SK-N-SH (cell line): Measurements from ENCODE around the gene HES1. TPM values are rescaled to one million over a fixed set of nuclear protein-coding genes. Genes with fewer than 3 reads are reported as not detected.

Experiments
- CTCF ChIA-PET: fragments of 300-600, 350-600 bp; formaldehyde crosslinking; extraction: SDS; loops from one replicate; lab custom pipeline; 2021; lab: Yijun Ruan, JAX
- POLR2A ChIA-PET: fragments of 350-600 bp; sonication (Branson Sonifier 250); formaldehyde crosslinking; extraction: SDS; loops from one replicate; lab custom pipeline; 2020; ENCODE audit warnings: antibody characterized with exemption, inconsistent platforms; lab: Yijun Ruan, JAX
- DNase-seq: peaks from one replicate; pipeline ENCODE4 v3.0.0; 2012
- H2AFZ ChIP-seq: fragments of 200-600 bp; sonication (generic); 2 replicates; pipeline ENCODE4 v1.8.1; 2016; ENCODE audit warnings: antibody characterized with exemption, mild to moderate bottlenecking, low read depth
- H3F3A ChIP-seq: fragments of 200-600 bp; sonication (generic); replicated peaks from 2 replicates; pipeline ENCODE3; 2016; ENCODE audit warnings: antibody characterized with exemption, mild to moderate bottlenecking; ENCODE audit not compliant: insufficient read depth
- H3K27ac ChIP-seq, 2 experiments: fragments of 200-500 bp in 1 of 2; fragments of 200-600 bp in 1 of 2; sonication (Bioruptor generic) in 1 of 2; sonication (generic), shearing (Covaris generic) in 1 of 2; 2 replicates each; pipeline versions ENCODE4 v1.5.1 to v1.6.1; 2014 to 2016; ENCODE audit warnings: low read depth in 2 of 2, inconsistent platforms in 1 of 2, low read length in 1 of 2, mild to moderate bottlenecking in 1 of 2, mixed read lengths in 1 of 2
- H3K27me3 ChIP-seq: fragments of 200-600 bp; sonication (generic), shearing (Covaris generic); 2 replicates; pipeline ENCODE4 v1.6.1; 2016; ENCODE audit warnings: mixed run types; ENCODE audit not compliant: insufficient read depth
- H3K36me3 ChIP-seq, 2 experiments: fragments of 200-500 bp in 1 of 2; fragments of 200-600 bp in 1 of 2; sonication (Bioruptor generic) in 1 of 2; sonication (generic) in 1 of 2; replicated peaks in 1 of 2; 2 replicates each; pipeline versions ENCODE3 to v1.5.1; 2014 to 2016; ENCODE audit warnings: low read length in 1 of 2, mild to moderate bottlenecking in 1 of 2; ENCODE audit not compliant: insufficient read depth in 2 of 2, control insufficient read depth in 1 of 2
- H3K4me1 ChIP-seq, 2 experiments: fragments of 200-500 bp in 1 of 2; fragments of 200-600 bp in 1 of 2; sonication (Bioruptor generic) in 1 of 2; sonication (generic), shearing (Covaris generic) in 1 of 2; 2 replicates each; pipeline versions ENCODE4 v1.5.1 to v1.6.1; 2014 to 2016; ENCODE audit warnings: low read depth in 1 of 2, low read length in 1 of 2, mixed run types in 1 of 2; ENCODE audit not compliant: insufficient read depth in 2 of 2, control insufficient read depth in 1 of 2
- H3K4me2 ChIP-seq: fragments of 200-600 bp; sonication (generic), shearing (Covaris generic); 2 replicates; pipeline ENCODE4 v1.6.1; 2017; ENCODE audit warnings: mixed run types
- H3K4me3 ChIP-seq, 2 experiments: fragments of 200-500 bp in 1 of 2; fragments of 200-600 bp in 1 of 2; sonication (Bioruptor generic) in 1 of 2; sonication (generic), shearing (Covaris generic) in 1 of 2; 2 replicates each; pipeline versions ENCODE4 v1.5.1 to v1.8.1; 2014 to 2016; ENCODE audit warnings: low read depth in 2 of 2, inconsistent platforms in 1 of 2, low read length in 1 of 2, mild to moderate bottlenecking in 1 of 2, mixed read lengths in 1 of 2, moderate library complexity in 1 of 2
- H3K79me2 ChIP-seq: fragments of 200-600 bp; sonication (generic); 2 replicates; pipeline ENCODE4 v1.8.1; 2017; ENCODE audit warnings: mild to moderate bottlenecking; ENCODE audit not compliant: insufficient read depth
- H3K9ac ChIP-seq: fragments of 200-600 bp; sonication (generic); 2 replicates; pipeline ENCODE4 v1.6.1; 2017; ENCODE audit warnings: mixed run types
- H3K9me2 ChIP-seq: fragments of 200-600 bp; sonication (generic); 2 replicates; pipeline ENCODE4 v1.6.1; 2017; ENCODE audit warnings: mixed run types
- H3K9me3 ChIP-seq: fragments of 200-600 bp; sonication (generic); 2 replicates; pipeline ENCODE4 v1.6.1; 2017; ENCODE audit warnings: mixed run types, mild to moderate bottlenecking, moderate library complexity
- H4K20me1 ChIP-seq: fragments of 200-600 bp; sonication (generic); 2 replicates; pipeline ENCODE4 v1.6.1; 2017; ENCODE audit warnings: mild to moderate bottlenecking, mixed run types; ENCODE audit not compliant: insufficient read depth
- CHD2 ChIP-seq: fragments of 150-350 bp; IDR thresholded peaks from 2 replicates; pipeline ENCODE4 v1.6.1; 2018; ENCODE audit warnings: low read length; ENCODE audit not compliant: partially characterized antibody
- CTCF ChIP-seq: fragments of 200-600 bp; sonication (generic); IDR thresholded peaks from 2 replicates; pipeline ENCODE4 v1.6.1; 2017; ENCODE audit warnings: antibody characterized with exemption, mild to moderate bottlenecking, moderate library complexity
- FOSL2 ChIP-seq: IDR thresholded peaks from 2 replicates; pipeline ENCODE4 v1.4.0; 2012; ENCODE audit warnings: low read depth, mild to moderate bottlenecking, moderate library complexity, borderline replicate concordance
- FOXM1 ChIP-seq: IDR thresholded peaks from 2 replicates; pipeline ENCODE4 v1.4.0; 2012; ENCODE audit warnings: low read depth, mild to moderate bottlenecking
- NRF1 ChIP-seq: IDR thresholded peaks from 2 replicates; pipeline ENCODE4 v1.6.1; 2012; ENCODE audit warnings: low read depth, mild to moderate bottlenecking, low read length
- TCF12 ChIP-seq: IDR thresholded peaks from 2 replicates; pipeline ENCODE4 v1.4.0; 2012
- USF1 ChIP-seq: IDR thresholded peaks from 2 replicates; pipeline ENCODE4 v1.4.0; 2012; ENCODE audit warnings: low read depth, borderline replicate concordance
- USF2 ChIP-seq: fragments of 150-350 bp; IDR thresholded peaks from 2 replicates; pipeline ENCODE4 v1.6.1; 2017; ENCODE audit warnings: antibody characterized with exemption, low read length, low read depth, borderline replicate concordance
- YY1 ChIP-seq: IDR thresholded peaks from 2 replicates; pipeline ENCODE4 v1.4.0; 2012; ENCODE audit warnings: low read depth, mild to moderate bottlenecking
- ZBTB33 ChIP-seq: IDR thresholded peaks from 2 replicates; pipeline ENCODE4 v1.4.0; 2012; ENCODE audit warnings: low read depth, borderline replicate concordance
- WGBS: methylation state at CpG from one replicate; pipeline ENCODE4 v1.1.6; 2017; ENCODE audit warnings: low lambda C conversion rate; 5-methylcytosine and 5-hydroxymethylcytosine counted together
- polyA plus RNA-seq, 3 experiments: library from polyadenylated mRNA; depleted of rRNA; stranded (reverse); fragments of >200 nt; gene quantifications; 2 replicates each; pipeline ENCODE4 v1.2.3, GENCODE V29; 2012

The HES1 gene
- polyA plus RNA-seq, 1 of the 3 experiments (the other 2 are of a cell fraction), result 225 TPM

DNA sequence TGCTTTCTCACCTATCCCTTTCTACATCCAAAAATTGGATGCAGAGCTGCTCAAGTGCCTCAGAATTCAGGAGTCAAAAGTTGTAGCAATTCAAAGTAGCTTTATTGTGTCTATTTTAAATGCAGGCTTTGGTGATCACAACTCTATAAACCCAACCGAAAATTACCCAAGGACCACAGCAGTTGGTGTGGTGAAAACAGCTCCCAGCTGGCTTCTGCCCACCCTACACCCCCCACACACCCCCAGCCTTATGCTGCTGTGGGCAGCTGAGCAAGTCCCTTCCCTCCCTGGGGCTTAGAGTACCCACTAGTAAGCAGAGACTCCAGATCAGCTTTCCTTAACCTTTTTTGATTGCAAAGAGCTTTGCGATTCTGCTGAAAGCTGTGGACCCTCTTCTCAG lies 5.8 kb upstream of the HES1 start:
- Histone ChIP-seq H3K9me2 (no peaks in the 10 kb centered on the region), H4K20me1 (no peaks in the 10 kb centered on the region), H3K9me3 (no peaks in the 10 kb centered on the region), H3K9ac (no peak overlapping the region), H3K27ac (no peak overlapping the region), H3K4me2 (no peak overlapping the region), H3F3A (peaks cover 11% of the 10 kb centered on the region), H3K36me3 (no peaks in the 10 kb centered on the region), H2AFZ (no peak overlapping the region), H3K4me3 (no peak overlapping the region), H3K27me3 (no peaks in the 10 kb centered on the region; the same call in 1 of the 2 replicates), H3K4me1 (peaks cover 11 to 24% of the 10 kb centered on the region in 2 experiments; a peak in 3 of 4 replicates), H3K79me2 (no peaks in the 10 kb centered on the region)
- ChIA-PET POLR2A (no interaction called here), CTCF (interaction anchor here (1.0 to 3.9 kb wide), 5 partner anchors 8 to 464 kb away, joined by 3 to 16 read pairs (median 9); no protein-coding TSS in a partner anchor)
- 97% methylated on average over 2 of the region's 2 CpGs for WGBS
- no peak for TF ChIP-seq USF1
- no peak for TF ChIP-seq CHD2
- TF ChIP-seq FOSL2, result no peak
- no peak for TF ChIP-seq YY1
- TF ChIP-seq NRF1, result no peak
- TF ChIP-seq CTCF, result no peak
- no peak for TF ChIP-seq FOXM1
- no peak for TF ChIP-seq TCF12
- TF ChIP-seq USF2, result no peak
- TF ChIP-seq ZBTB33, result no peak
- DNase-seq, result no peak
